Measurements from ENCODE around the gene FBXL17. TPM values are rescaled to one million over a fixed set of nuclear protein-coding genes. Genes with fewer than 3 reads are reported as not detected.

The FBXL17 gene
- total and polyA plus RNA-seq, 12 donors, result 5.9 to 47.4 (median 41.1) TPM

- TF ChIP-seq CTCF (IDR thresholded peaks at IDR 0.05), result no peak
- no peaks in the 10 kb centered on the region for H3K27me3 ChIP-seq
- H3K4me1 ChIP-seq, result no peaks in the 10 kb centered on the region
- DNase-seq, result no peak
- intact Hi-C loops (cut with DNase I), result no loop called here
- ATAC-seq, result no peak
- H3K9me3 ChIP-seq, result peaks cover 0 to 17% (median 0%) of the 10 kb centered on the region in 11 donors
- H3K36me3 ChIP-seq, result peaks cover 0 to 16% (median 0%) of the 10 kb centered on the region in 9 donors
- no peak overlapping the region for H3K27ac ChIP-seq
- no peak overlapping the region for H3K4me3 ChIP-seq
- WGBS, 2 donors, result 76 to 77% methylated on average over 3 of the region's 3 CpGs
These were observed 169.0 kb downstream of the FBXL17 start for GRCh38 chr5:108212775-108213346.

- Histone ChIP-seq H3K36me3 (no peaks in the 10 kb centered on the region), H3K4me1 (no peaks in the 10 kb centered on the region), H3K9me3 (no peaks in the 10 kb centered on the region), H3K27ac (no peak overlapping the region), H3K27me3 (no peaks in the 10 kb centered on the region), H3K4me3 (no peak overlapping the region)
- DNase-seq (no peak), ATAC-seq (no peak)
- no peak for TF ChIP-seq CTCF (IDR thresholded peaks at IDR 0.05)
- 98% methylated on average over 2 of the region's 2 CpGs for WGBS, 2 donors
- intact Hi-C loops (cut with DNase I), result no loop called here
These were observed 175.2 kb downstream of the FBXL17 start for GRCh38 chr5:108206707-108207106.

GRCh38 chr5:108201721-108202120 lies 180.2 kb downstream of the FBXL17 start:
- no peak for ATAC-seq
- Histone ChIP-seq H3K36me3 (no peaks in the 10 kb centered on the region), H3K27me3 (no peaks in the 10 kb centered on the region), H3K4me1 (peaks cover 0 to 9% (median 0%) of the 10 kb centered on the region in 9 donors), H3K9me3 (no peaks in the 10 kb centered on the region), H3K4me3 (no peak overlapping the region), H3K27ac (no peak overlapping the region)
- no peak for DNase-seq
- intact Hi-C loops (cut with DNase I), result no loop called here
- TF ChIP-seq CTCF (IDR thresholded peaks at IDR 0.05), result peak in 2 of 9 donors; percentile 7 to 19

- H3K4me3 ChIP-seq, result no peak overlapping the region
- intact Hi-C loops (cut with DNase I), result no loop called here
- DNase-seq (no peak), ATAC-seq (peak in 2 of 8 donors; percentile 65 to 67)
- H3K4me1 ChIP-seq, result peaks cover 0 to 13% (median 0%) of the 10 kb centered on the region in 9 donors
- no peak overlapping the region for H3K27ac ChIP-seq
- H3K27me3 ChIP-seq, result no peaks in the 10 kb centered on the region
- no peaks in the 10 kb centered on the region for H3K36me3 ChIP-seq
- TF ChIP-seq CTCF (IDR thresholded peaks at IDR 0.05), result no peak
- no peaks in the 10 kb centered on the region for H3K9me3 ChIP-seq
These were observed 185.6 kb downstream of the FBXL17 start for GRCh38 chr5:108196276-108196675.

Measured in heart right ventricle (tissue), 16 donors.